Neural progenitor cell (in vitro differentiated cells): Measurements from ENCODE around the gene TMEM250.

Source experiments
- CTCF ChIP-seq: fragments of 200-600 bp; sonication (generic); IDR thresholded peaks from 2 replicates; pipeline ENCODE4 v1.5.1; 2017; ENCODE audit warnings: antibody characterized with exemption, mild to moderate bottlenecking
- EZH2 ChIP-seq: fragments of 200-600 bp; sonication (generic); IDR thresholded peaks from 2 replicates; pipeline ENCODE4 v1.6.1; 2017; ENCODE audit warnings: antibody characterized with exemption, mild to moderate bottlenecking, moderate library complexity

GRCh38 chr9:136075134-136075841 is 43.4 kb downstream of the TMEM250 start:
- no peak for TF ChIP-seq CTCF
- no peak for TF ChIP-seq EZH2
